ENCODE results near the gene SPTSSB.

- TF ChIP-seq EZH2 (IDR thresholded peaks at IDR 0.05; ENCODE audit: insufficient read depth, poor library complexity, severe bottlenecking) = no peak
- TF ChIP-seq EZH2phosphoT487 (IDR thresholded peaks at IDR 0.05; ENCODE audit: insufficient read depth, low read depth) = no peak
These were observed 35.6 kb upstream of the SPTSSB start for GRCh38 chr3:161406594-161407555.

All from GM23248 (cell line).